AG04450 (cell line): ENCODE data around the gene TSEN34. TPM values are rescaled to one million over a fixed set of nuclear protein-coding genes. Genes with fewer than 3 reads are reported as not detected.

Source experiments
- CTCF ChIA-PET: fragments of 300-600, 350-600 bp; formaldehyde crosslinking; extraction: SDS; loops from one replicate; lab custom pipeline; 2022; ENCODE audit warnings: antibody characterized with exemption, inconsistent platforms; lab: Charles Lee
- POLR2A ChIA-PET: fragments of 350-600 bp; formaldehyde crosslinking; extraction: SDS; loops from one replicate; lab custom pipeline; 2021; ENCODE audit warnings: antibody characterized with exemption, inconsistent platforms; lab: Yijun Ruan, JAX
- DNase-seq: peaks from one replicate; pipeline ENCODE4 v3.0.0-alpha.2; 2011; ENCODE audit warnings: low read depth, low spot score
- H3K27ac ChIP-seq: one replicate; pipeline ENCODE4 v1.5.1; 2012; ENCODE audit warnings: low read depth, low read length, control low read depth
- H3K27me3 ChIP-seq: one replicate; pipeline ENCODE4 v1.6.0; 2012; ENCODE audit warnings: low read length; ENCODE audit not compliant: control insufficient read depth, insufficient read depth
- H3K4me3 ChIP-seq: 2 replicates; pipeline ENCODE4 v1.5.1; 2011; ENCODE audit warnings: mild to moderate bottlenecking, low read depth, low read length, control low read depth
- H3K9me3 ChIP-seq: 2 replicates; pipeline ENCODE4 v1.5.1; 2012; ENCODE audit warnings: low read length; ENCODE audit not compliant: control insufficient read depth, insufficient read depth
- CTCF ChIP-seq: IDR thresholded peaks from 2 replicates; pipeline ENCODE4 v1.5.1; 2011; ENCODE audit warnings: low read depth, low read length, control low read depth, inconsistent platforms
- polyA minus RNA-seq: library from RNA; depleted of rRNA, polyadenylated mRNA; stranded (reverse); fragments of >200 nt; gene quantifications from 2 replicates; pipeline ENCODE4 v1.2.3, GENCODE V29; 2011; rRNA and poly(A)+ RNA removed
- polyA plus RNA-seq: library from polyadenylated mRNA; depleted of rRNA; stranded (reverse); fragments of >200 nt; gene quantifications from 2 replicates; pipeline ENCODE4 v1.2.3, GENCODE V29; 2011; rRNA removed

The TSEN34 gene
- 32.4 and 36.4 TPM in 2 replicates for polyA plus RNA-seq
- 17.4 and 25.2 TPM in 2 replicates for polyA minus RNA-seq

- Histone ChIP-seq H3K9me3 (no peaks in the 10 kb centered on the region), H3K27me3 (no peaks in the 10 kb centered on the region), H3K27ac (peak within 1 kb of the TSS; percentile 99), H3K4me3 (peak within 1 kb of the TSS; percentile 84)
- no peak for DNase-seq
- POLR2A ChIA-PET: interaction anchor here (0.6 to 3.4 kb wide), 9 partner anchors 10 to 282 kb away, joined by 3 to 50 read pairs (median 6); partner anchors contain the start of genes CDC42EP5, CNOT3, LENG1 and RPS9
- CTCF ChIA-PET: interaction anchor here (0.6 to 1.4 kb wide), 4 partner anchors 10 to 41 kb away, joined by 3 to 9 read pairs (median 4); partner anchors contain the start of gene RPS9
- TF ChIP-seq CTCF: no peak
These were observed at the start of gene TSEN34 for GRCh38 chr19:54191011-54191810. Gene TSEN34, plus strand, starts transcription at chr19:54191308. Its CDS starts 57 bp downstream, at chr19:54191365.

- Histone ChIP-seq H3K4me3 (no peak overlapping the region), H3K9me3 (no peaks in the 10 kb centered on the region; the same call in 1 of the 2 replicates), H3K27me3 (no peaks in the 10 kb centered on the region), H3K27ac (no peak overlapping the region)
- DNase-seq: no peak
- POLR2A ChIA-PET: no interaction called here
- no peak for TF ChIP-seq CTCF
- CTCF ChIA-PET: no interaction called here
These were observed 49.8 kb upstream of the TSEN34 start for GRCh38 chr19:54141356-54141755.

- no peak for TF ChIP-seq CTCF
- ChIA-PET POLR2A (interaction anchor here (0.5 kb wide), 1 partner anchor 1199 kb away, joined by 5 read pairs; no protein-coding TSS in a partner anchor), CTCF (no interaction called here)
- DNase-seq: no peak
- H3K27me3 ChIP-seq: no peaks in the 10 kb centered on the region
- no peak overlapping the region for H3K27ac ChIP-seq
- no peak overlapping the region for H3K4me3 ChIP-seq
- H3K9me3 ChIP-seq: no peaks in the 10 kb centered on the region; the same call in 1 of the 2 replicates
These were observed 48.8 kb upstream of the TSEN34 start for GRCh38 chr19:54142166-54142780.

- no peak overlapping the region for H3K4me3 ChIP-seq
- ChIA-PET POLR2A (no interaction called here), CTCF (no interaction called here)
- H3K27ac ChIP-seq: no peak overlapping the region
- no peaks in the 10 kb centered on the region for H3K9me3 ChIP-seq
- no peaks in the 10 kb centered on the region for H3K27me3 ChIP-seq
- no peak for DNase-seq
- no peak for TF ChIP-seq CTCF
These were observed 45.5 kb upstream of the TSEN34 start for GRCh38 chr19:54145541-54146158.
